Posterior cingulate gyrus (tissue), 11 donors: ENCODE data around the gene ITPRIP.

Experiments used
- DNase-seq, 10 donors: peaks; one replicate each; pipeline versions ENCODE4 v3.0.0 to v3.0.0-alpha.2; 2020 to 2021; ENCODE audit warnings: mixed read lengths in 3 of 10
- intact Hi-C: fragments of 100-400 bp; cut with DNase I; formaldehyde crosslinking; loops from one replicate; pipeline ENCODE4 v1.15.1; 2023

ITPRIP gene

GRCh38 chr10:104327745-104328645, 10.3 kb downstream of the ITPRIP start:
- peak in 5 of 10 donors; percentile 34 to 85 (median 52) for DNase-seq
- intact Hi-C loops: no loop called here

- intact Hi-C loops: no loop called here
- DNase-seq: peak in 2 of 10 donors; percentile 12 to 69
Observed at GRCh38 chr10:104326991-104327610, 11.2 kb downstream of the ITPRIP start.

GRCh38 chr10:104325436-104326435, 12.5 kb downstream of the ITPRIP start:
- intact Hi-C loops: no loop called here
- peak in 2 of 10 donors; percentile 71 to 81 for DNase-seq

- intact Hi-C loops: no loop called here
- peak in 2 of 10 donors; percentile 61 to 69 for DNase-seq
Observed at GRCh38 chr10:104324931-104325330, 13.3 kb downstream of the ITPRIP start.

- intact Hi-C loops: no loop called here
- peak in 2 of 10 donors; percentile 16 to 77 for DNase-seq
Observed at GRCh38 chr10:104324221-104324686, 14.0 kb downstream of the ITPRIP start.

GRCh38 chr10:104323760-104324201, 14.5 kb downstream of the ITPRIP start:
- DNase-seq: peak in 2 of 10 donors; percentile 12 to 49
- intact Hi-C loops: no loop called here

GRCh38 chr10:104323085-104323484, 15.2 kb downstream of the ITPRIP start:
- peak in 1 of 10 donors; percentile 14 for DNase-seq
- intact Hi-C loops: no loop called here

GRCh38 chr10:104322416-104322782, 15.9 kb downstream of the ITPRIP start:
- intact Hi-C loops: no loop called here
- DNase-seq: peak in 1 of 10 donors; percentile 62

- DNase-seq: peak in 1 of 10 donors; percentile 36
- intact Hi-C loops: no loop called here
Observed at GRCh38 chr10:104321725-104322415, 16.4 kb downstream of the ITPRIP start.

- intact Hi-C loops: no loop called here
- DNase-seq: peak in 1 of 10 donors; percentile 74
Observed at GRCh38 chr10:104321226-104321625, 17.0 kb downstream of the ITPRIP start.

- intact Hi-C loops: no loop called here
- DNase-seq: peak in 1 of 10 donors; percentile 74
Observed at GRCh38 chr10:104318810-104319741, 19.2 kb downstream of the ITPRIP start.

- DNase-seq: peak in 1 of 10 donors; percentile 55
- intact Hi-C loops: no loop called here
Observed at GRCh38 chr10:104318326-104318725, 19.9 kb downstream of the ITPRIP start.

- DNase-seq: peak in 1 of 10 donors; percentile 42
- intact Hi-C loops: no loop called here
Observed at GRCh38 chr10:104317726-104318299, 20.5 kb downstream of the ITPRIP start.

GRCh38 chr10:104317269-104317710, 21.0 kb downstream of the ITPRIP start:
- DNase-seq: peak in 1 of 10 donors; percentile 18
- intact Hi-C loops: no loop called here

- intact Hi-C loops: no loop called here
- peak in 1 of 10 donors; percentile 7 for DNase-seq
Observed at GRCh38 chr10:104316321-104317099, 21.8 kb downstream of the ITPRIP start.

GRCh38 chr10:104315486-104315921, 22.8 kb downstream of the ITPRIP start:
- peak in 1 of 10 donors; percentile 66 for DNase-seq
- intact Hi-C loops: no loop called here
